GM19099 (cell line): ENCODE measurements around the gene CDC25C.

ENCODE experiments used
- POLR2A ChIP-seq: IDR thresholded peaks from 3 replicates; pipeline ENCODE4 v1.6.1; 2011; ENCODE audit warnings: low read depth; ENCODE audit not compliant: insufficient read length; ENCODE audit errors: extremely low read depth

CDC25C gene

DNA sequence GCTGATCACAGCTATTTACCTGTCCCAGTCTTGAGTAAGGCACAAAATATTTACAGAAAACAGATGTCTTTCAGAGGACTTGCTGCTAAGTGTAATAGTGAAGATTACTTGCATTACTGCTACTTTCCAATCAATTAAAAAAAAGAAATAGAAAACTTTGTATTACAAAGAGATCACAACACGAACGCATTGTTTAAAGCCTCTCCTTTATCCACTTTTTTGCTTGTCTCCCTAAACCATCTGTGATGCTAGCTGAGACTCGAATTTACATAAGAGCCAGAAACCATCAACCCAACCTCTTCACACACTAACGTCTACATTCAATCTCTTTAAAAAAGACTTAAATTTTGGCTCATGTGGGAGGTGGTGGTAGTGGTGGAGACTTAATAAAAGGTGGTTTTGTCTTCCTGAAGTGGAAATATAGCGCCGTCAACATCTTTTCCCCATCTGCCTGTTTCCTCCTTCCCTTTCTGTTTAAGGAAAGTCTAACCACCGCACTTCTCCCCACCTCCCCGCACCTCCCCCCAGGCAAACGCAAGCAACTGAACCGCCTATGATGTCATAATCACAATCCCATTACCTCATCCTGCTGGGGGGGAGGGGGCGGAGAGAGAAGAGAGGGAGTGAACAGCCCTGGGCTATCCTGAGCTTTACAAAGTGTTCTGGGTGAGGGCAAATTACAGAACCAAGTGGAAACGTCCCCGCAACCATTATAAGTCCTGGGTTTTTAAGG is 5.5 kb upstream of the CDC25C start:
- no peak for TF ChIP-seq POLR2A

DNA sequence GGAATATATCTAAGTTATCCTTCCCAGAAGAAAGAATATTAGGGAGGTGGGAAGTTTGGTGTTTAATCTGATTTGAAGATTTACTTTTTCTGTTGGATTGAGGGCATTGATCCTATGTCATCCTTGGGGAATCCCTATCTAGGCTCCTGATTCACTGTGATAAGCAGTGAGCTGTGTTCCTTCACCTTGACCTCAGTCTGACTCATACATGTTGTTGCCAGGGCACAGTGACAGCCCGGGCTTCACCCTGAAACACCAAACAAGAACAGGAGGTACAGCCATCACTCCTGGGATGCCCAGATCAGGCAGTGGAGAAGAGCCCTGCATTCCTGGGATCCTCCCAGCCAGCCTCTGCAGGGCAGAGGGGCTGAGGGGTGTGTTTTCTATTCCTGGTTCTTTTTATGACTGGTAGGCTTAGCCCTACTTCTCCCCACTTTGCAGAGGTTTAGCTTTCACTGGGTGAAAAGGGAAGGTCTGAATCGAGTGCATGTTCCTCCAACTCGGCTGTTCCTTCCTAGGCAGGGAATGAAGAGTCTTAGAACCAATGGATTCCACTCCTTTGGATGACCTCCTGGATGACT is 3.4 kb upstream of the CDC25C start:
- no peak for TF ChIP-seq POLR2A

DNA sequence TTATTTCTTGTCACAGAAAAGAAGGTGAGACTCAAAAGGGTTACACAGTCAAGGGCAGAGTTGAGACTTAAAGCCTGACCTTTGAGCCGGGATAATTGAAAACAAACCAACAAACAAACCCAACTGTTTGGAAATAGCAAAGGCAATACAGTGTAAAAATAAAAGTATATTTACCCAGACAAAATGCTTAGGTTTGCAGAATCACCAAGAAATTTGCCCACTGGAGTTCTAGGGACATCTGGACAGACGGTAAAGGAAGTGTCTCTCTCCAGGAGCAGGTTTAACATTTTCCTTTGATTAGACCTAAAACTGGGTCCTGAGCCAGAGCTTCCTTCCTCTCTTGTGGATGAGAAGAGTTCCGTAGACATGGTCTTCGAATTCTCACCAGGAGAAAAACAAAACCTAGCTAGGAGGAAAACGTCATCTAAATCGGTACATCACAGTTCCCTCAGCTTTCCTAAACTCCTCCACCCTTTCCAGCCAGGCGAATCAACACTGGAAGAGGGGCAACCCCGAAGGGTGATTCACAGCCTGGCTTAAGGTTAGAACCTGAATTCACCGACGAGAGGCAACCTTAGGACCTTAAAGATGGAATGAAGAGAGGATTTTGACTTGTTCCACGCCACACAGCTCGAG is 673 bp downstream of the CDC25C start:
- TF ChIP-seq POLR2A: no peak

DNA sequence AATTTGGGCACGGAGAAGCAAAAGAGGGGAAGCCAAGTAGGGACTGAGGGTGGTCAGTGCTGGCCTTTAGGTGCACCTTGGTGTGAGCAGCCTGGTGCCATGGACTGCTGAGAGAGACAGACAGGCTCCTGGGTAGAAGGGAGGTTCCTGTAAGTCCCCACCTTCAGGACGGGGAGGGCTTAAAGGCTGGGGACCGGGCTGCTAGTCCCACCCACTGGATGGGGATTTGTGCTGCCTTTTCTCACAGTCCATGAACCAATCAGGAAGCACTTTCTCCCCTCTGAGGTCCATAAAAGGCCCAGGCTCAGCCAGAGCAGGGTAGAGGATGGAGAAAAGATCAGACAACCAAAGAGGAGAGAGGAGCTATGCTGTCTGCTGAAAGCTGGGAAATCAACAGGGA is 15.2 kb downstream of the CDC25C start:
- no peak for TF ChIP-seq POLR2A

DNA sequence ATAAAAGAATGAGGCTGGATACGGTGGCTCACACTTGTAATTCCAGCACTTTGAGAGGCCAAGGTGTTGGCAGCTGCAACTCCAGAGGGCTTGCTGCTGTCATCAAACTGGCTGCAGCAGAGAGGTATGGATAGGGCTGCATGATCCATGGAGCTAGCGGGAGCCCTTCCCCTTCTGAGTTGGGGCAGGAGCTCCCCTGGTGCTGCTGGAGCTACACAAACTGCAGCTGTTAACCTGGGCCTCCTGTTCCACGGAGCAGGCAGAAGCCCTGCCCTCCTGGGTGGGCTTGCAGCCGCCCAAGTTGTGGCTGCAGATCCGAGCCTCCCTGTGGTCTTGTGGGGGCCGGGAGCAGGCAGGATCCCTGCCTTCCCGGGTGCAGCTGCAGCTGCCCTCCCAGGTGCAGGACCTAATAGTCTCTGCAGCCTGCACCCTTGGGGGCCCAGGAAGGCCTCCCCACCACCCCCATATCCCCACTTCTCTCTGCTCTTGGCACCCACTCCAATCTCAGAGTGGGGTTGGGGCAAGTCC is 15.8 kb downstream of the CDC25C start:
- no peak for TF ChIP-seq POLR2A

DNA sequence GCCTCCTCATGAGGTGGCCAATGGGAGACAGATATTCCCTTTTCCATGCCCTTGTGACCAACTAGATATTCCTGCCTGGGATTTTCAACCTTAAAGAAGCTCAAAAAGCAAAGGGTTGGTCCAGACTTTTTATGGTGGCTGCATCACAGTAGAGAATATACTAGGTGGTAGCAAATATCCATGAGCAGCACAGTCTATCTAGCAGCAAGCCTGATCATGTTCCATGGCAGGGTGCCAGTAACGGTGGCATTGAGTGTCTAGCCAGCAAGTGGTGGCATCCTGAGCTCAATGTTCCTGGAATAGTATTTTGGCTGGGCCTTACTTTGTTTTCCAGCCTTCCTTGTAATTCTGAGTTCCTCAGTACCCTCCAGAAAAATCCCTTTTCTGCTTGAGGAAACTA is 25.8 kb downstream of the CDC25C start:
- TF ChIP-seq POLR2A: no peak

DNA sequence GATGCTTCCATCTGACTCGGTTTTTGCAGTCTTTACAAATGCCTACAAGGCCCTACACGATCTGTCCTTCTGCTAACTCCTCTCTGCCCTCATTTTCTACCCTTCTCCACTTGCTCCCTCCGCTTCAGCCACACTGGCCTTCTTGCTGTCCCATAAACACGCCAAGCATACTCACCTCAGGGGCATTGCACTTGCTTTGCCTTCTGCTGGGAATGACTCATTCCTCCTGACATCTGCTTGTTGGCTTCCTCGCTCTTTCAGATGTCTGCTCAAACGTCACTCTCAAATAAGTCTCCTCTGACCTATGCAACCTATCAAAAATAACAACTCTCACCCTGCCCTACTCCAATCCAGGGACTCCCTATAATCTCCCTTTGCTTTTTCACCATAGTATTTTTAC is 28.2 kb downstream of the CDC25C start:
- TF ChIP-seq POLR2A: no peak

DNA sequence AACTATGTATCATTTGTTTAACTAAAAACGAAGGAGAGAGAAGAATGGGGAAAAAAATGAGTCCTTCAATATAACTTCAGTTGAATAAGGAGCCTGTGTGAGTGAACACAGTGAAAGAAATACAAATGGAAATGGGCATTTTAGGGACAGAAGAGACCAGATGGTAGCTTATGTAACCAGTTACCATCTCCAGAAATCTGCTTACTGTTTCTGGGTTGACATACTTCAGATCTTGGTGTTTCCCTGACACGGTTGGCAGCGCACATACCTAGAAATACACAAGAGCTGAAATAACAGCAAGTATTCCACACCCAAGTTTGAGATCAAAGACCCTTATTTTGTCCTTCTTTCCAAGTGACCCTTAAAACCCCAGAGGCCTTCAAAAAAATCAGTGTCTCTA is 42.3 kb downstream of the CDC25C start:
- no peak for TF ChIP-seq POLR2A

DNA sequence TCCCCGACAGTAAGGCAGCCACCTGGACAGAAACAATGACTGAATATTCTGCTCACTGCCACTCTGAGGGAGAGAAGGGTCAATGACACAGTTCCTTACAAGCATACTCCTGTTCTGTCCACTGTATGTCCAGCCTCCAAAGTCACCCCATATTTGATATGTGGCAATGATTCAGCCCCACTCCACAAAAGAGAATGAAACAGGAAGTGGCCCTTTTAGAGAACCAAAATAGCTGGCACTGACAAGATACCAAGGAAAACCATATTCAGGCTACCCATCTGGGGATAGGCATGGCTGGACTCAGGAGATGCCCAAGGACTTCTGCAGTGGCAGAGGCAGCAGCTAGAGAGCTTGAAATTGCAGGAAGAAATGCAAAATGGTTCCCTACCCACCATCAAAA is 44.4 kb downstream of the CDC25C start:
- TF ChIP-seq POLR2A: no peak

DNA sequence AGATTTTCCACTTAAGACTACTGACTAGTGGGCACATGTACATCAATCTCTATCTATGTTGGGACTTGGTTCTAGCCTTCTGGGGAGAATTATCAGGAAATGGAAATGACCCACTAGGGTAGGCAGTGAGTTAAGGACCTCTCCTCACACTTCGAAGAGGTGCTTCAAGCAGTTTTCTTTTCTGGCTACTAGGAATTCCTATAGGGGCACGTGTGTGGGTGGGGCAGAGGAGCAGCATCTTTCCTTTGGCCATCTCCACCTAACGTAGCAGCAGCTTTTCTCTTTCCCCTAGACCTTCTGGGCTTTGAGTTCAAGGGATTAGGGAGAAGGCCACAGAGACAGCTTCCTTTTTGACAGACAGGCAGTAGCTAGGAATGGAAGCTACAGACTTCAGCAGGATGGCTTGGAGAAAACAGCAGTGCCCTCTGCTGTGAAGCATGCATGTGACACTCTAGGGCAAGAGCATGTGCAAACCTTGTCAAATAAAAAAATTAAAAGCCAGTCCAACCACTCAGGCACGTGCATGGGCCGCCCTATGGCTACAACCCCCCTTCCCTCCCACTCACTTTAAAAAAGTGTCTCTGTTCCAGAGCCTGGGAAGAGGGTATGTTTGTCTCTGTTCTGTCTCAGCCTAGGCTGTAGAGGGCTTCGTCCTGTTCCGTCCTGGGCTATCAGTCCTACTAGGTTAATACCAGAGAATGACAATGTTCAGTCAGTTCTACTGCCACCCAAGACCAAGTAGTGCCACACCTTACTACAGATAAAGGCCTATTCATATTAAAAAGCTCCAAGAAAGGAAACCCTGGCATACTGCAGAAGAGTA is 48.5 kb downstream of the CDC25C start:
- no peak for TF ChIP-seq POLR2A

DNA sequence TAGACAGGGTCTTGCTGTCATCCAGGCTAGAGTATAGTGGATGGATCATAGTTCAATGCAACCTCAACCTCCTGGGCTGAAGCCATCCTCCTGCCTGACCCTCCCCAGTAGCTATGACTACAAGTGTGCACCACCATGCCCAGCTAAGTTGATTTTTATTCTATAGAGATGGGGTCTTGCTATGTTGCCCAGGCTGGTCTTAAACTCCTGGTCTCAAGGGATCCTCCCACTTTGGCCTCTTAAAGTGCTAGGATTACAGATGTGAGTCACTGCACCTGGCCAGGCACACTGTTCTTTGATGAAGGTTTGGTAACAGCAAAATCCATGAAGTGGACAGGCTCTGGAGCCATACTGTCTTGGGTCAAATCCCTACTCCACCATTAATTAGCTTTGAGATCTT is 50.7 kb downstream of the CDC25C start:
- no peak for TF ChIP-seq POLR2A

DNA sequence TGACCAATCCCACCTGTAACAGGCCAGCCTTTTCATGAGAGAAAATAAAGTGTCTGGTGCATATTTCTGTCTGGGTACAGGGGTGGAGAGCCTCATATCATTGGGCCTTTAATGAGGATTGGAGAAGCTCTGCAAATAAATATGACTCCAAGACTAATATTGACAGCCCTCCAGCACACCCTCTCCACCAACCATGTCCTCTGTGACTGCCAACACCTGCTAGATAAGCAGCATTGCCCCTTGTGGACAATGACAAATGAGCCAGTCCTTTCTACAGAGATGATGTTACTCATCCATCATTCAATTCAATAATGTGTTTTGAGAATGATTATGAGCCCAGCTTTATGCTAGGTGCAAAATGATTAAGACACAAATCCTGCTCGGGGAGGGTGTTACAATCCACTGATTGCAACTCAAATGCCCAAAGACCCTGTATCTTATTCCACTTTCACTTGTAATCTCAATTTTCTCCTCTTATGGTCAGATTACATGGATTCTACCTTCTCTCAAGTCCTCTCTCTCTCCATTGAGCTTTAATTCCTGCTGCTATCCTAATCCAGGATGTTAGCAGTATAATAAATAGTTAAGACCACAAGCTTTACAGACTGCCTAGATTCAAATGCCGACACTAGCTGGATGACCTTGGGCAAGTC is 55.1 kb downstream of the CDC25C start:
- TF ChIP-seq POLR2A: no peak

DNA sequence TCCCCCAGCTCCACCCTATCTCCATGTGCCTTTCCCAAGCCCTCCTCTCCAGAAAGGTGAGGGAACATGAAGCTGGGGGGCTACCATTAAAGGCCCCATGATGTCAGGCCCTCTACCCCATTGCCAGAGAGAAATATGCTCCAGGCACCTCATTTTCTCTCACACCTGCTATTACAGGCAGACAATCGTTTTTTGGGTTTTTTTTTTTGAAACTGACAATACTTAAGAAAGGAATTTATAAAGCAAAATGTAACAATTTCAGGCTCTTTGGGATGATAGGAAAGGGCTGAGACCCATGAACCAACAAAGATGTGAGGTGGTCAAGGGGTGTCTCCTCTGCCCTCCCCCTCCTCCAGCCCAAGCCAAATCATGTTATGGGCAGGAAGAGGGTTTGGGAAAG is 55.7 kb downstream of the CDC25C start:
- TF ChIP-seq POLR2A: no peak

DNA sequence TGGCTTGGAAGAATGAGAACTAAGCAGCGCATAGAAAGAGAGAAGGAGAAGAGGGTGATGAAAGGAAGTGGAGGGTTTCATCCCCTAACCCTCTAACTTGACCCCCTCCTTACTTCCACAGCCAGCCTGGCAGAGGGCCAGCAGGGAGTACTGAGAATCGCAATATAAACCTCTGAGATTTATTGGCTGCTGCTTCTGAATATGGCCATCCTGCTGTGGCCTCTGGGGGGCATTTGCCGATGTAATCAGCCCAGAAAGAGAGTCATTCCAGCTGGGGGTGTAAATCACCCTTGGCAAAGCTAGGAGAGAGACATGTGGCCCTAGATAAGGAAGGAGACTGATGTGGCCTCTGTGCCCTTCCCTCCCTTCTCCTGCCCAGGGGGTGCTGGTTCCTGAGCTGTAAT is 56.2 kb downstream of the CDC25C start:
- TF ChIP-seq POLR2A: no peak
